SK-MEL-5 (cell line): ENCODE data around the gene MIOS. TPM values are rescaled to one million over a fixed set of nuclear protein-coding genes. Genes with fewer than 3 reads are reported as not detected.
"Not testable (repeated sequence)": the region's sequence is repeated elsewhere in the genome, so short reads cannot be mapped to it uniquely, and the experiment has no call there.

Experiments
- DNase-seq: peaks from one replicate; pipeline ENCODE4 v3.0.0-alpha.2; 2016; ENCODE audit warnings: low read depth, low spot score
- in situ Hi-C: cut with HindIII; loops from 2 replicates; pipeline ENCODE4 v1.10.0; 2016; ENCODE audit warnings: low sequenced_read_pairs, high pct_unique_total_duplicates, low pct_unique_long_range_greater_than_20kb
- total RNA-seq: library from RNA; depleted of rRNA; stranded (reverse); fragments of >200 nt; shearing (Covaris generic); gene quantifications from 2 replicates; pipeline ENCODE4 v1.2.3, GENCODE V29; 2014; rRNA removed

Gene MIOS
- total RNA-seq, 1 experiment from 2014 or later = 49.2 TPM

DNA sequence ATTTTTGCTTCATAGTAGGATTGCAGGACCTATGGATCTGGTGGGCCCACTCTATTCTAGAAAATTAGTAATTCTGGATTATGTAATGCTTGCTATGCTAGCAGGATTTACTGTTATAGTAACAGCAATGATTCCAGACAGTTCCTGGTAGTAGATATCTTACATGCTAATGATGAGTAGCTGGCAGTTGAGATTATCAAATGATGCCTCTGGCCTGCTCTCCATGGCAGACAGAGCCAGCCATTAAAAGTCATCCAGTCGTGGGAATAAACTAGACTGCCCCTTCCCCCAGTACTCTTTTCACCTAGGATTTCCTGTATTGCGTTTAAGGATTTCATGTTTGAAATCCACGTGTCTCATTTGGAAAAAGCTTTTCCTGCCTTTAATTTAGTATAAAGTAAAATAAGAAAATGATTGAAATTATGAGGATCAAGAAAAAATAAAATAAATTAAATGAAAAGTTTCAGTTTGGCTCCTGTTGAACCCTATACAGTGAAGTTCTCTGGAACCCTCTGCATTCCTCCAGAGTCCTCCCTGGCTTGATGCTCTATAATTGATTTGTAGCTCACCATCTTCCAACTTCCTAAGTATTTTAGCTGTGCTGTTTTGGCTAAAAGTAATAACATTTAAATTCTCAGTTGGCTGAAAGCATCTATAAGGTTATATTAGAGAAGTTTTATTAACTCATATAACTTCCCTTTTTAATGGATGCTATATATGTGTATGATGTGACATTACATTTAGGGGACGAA is 88.5 kb downstream of the MIOS start:
- in situ Hi-C loops = no loop called here
- no peak for DNase-seq

DNA sequence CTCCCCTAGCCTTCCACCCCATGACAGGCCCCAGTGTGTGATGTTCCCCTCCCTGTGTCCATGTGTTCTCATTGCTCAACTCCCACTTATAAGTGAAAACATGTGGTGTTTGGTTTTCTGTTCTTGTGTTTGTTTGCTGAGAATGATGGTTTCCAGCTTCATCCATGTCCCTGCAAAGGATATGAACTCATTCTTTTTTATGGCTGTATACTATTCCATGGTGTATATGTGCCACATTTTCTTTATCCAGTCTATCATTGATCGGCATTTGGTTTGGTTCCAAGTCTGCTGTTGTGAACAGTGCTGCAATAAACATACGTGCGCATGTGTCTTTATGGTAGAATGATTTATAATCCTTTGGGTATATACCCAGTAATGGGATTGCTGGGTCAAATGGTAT is 89.8 kb downstream of the MIOS start:
- in situ Hi-C loops, DNase-seq: not testable (repeated sequence)

Other genes starting within 250 kb of the MIOS start
- gene COL28A1, start 31.0 kb upstream of the MIOS start, total RNA-seq = 0.26 and 0.32 TPM in 2 replicates
- gene UMAD1, start 73.9 kb downstream of the MIOS start, total RNA-seq = 32.1 and 35.2 TPM in 2 replicates
- gene RPA3, start 151.7 kb downstream of the MIOS start, total RNA-seq = 53.7 and 81.2 TPM in 2 replicates